Liver (tissue), 9 donors: Measurements from ENCODE around the gene CDH24. TPM values are rescaled to one million over a fixed set of nuclear protein-coding genes. Genes with fewer than 3 reads are reported as not detected.

Experiments
- DNase-seq: peaks from one replicate; pipeline ENCODE4 v3.0.0-alpha.2; 2017; ENCODE audit warnings: low spot score
- H3K27ac ChIP-seq, 2 donors: one replicate each; pipeline ENCODE4 v1.7.0; 2013; ENCODE audit warnings: inconsistent platforms in 2 of 2, low read length in 2 of 2, control low read depth in 1 of 2, low read depth in 1 of 2, mild to moderate bottlenecking in 1 of 2
- H3K27me3 ChIP-seq, 4 donors: one replicate each; pipeline versions ENCODE4 v1.6.1 to v1.7.0; 2013; ENCODE audit warnings: low read length in 3 of 4, inconsistent platforms in 1 of 4, mild to moderate bottlenecking in 1 of 4, moderate library complexity in 1 of 4; ENCODE audit not compliant: control insufficient read depth in 4 of 4, insufficient read depth in 4 of 4
- H3K36me3 ChIP-seq, 4 donors: one replicate each; pipeline versions ENCODE4 v1.6.1 to v1.7.0; 2013; ENCODE audit warnings: low read length in 3 of 4, mild to moderate bottlenecking in 3 of 4, low read depth in 1 of 4, moderate library complexity in 1 of 4; ENCODE audit not compliant: control insufficient read depth in 4 of 4, insufficient read depth in 3 of 4
- H3K4me1 ChIP-seq, 4 donors: one replicate each; pipeline versions ENCODE4 v1.6.1 to v1.7.0; 2013; ENCODE audit warnings: low read length in 3 of 4, mild to moderate bottlenecking in 3 of 4, moderate library complexity in 1 of 4; ENCODE audit not compliant: control insufficient read depth in 4 of 4, insufficient read depth in 4 of 4
- H3K4me3 ChIP-seq, 3 donors: one replicate each; pipeline versions ENCODE4 v1.6.1 to v1.7.0; 2013; ENCODE audit warnings: low read length in 3 of 3, control low read depth in 1 of 3, low read depth in 1 of 3, mild to moderate bottlenecking in 1 of 3
- H3K9ac ChIP-seq, 2 donors: one replicate each; pipeline ENCODE4 v1.7.0; 2013; ENCODE audit warnings: low read length in 2 of 2, mild to moderate bottlenecking in 2 of 2, moderate library complexity in 2 of 2, control low read depth in 1 of 2, low read depth in 1 of 2
- H3K9me3 ChIP-seq, 4 donors: one replicate each; pipeline versions ENCODE4 v1.6.1 to v1.7.0; 2013; ENCODE audit warnings: low read length in 3 of 4; ENCODE audit not compliant: control insufficient read depth in 4 of 4
- ATF3 ChIP-seq: IDR thresholded peaks from 2 replicates; pipeline ENCODE4 v1.6.1; 2016; ENCODE audit warnings: antibody characterized with exemption
- CTCF ChIP-seq: fragments of 150-350 bp; IDR thresholded peaks from 2 replicates; pipeline ENCODE4 v1.5.1; 2017; ENCODE audit warnings: improper control_type of control experiment, low read depth, low read length; ENCODE audit not compliant: missing input control
- EGR1 ChIP-seq, 2 donors: IDR thresholded peaks; 2 replicates each; pipeline ENCODE4 v1.6.1; 2016 to 2018; ENCODE audit warnings: antibody characterized with exemption in 2 of 2, low read depth in 2 of 2
- FOXA1 ChIP-seq: IDR thresholded peaks from 2 replicates; pipeline ENCODE4 v1.6.1; 2016; ENCODE audit warnings: antibody characterized with exemption
- FOXA2 ChIP-seq: IDR thresholded peaks from 2 replicates; pipeline ENCODE4 v1.6.1; 2016; ENCODE audit warnings: antibody characterized with exemption
- GABPA ChIP-seq, 2 donors: IDR thresholded peaks in 1 of 2; conservative IDR thresholded peaks in 1 of 2; 2 replicates each; pipeline ENCODE4 v1.6.1; 2016; ENCODE audit warnings: antibody characterized with exemption in 2 of 2, mild to moderate bottlenecking in 1 of 2, moderate library complexity in 1 of 2
- HNF4A ChIP-seq, 2 donors: conservative IDR thresholded peaks; 2 replicates each; pipeline ENCODE4 v1.6.1; 2016; ENCODE audit warnings: antibody characterized with exemption in 2 of 2, mild to moderate bottlenecking in 2 of 2
- HNF4G ChIP-seq: IDR thresholded peaks from 2 replicates; pipeline ENCODE4 v1.6.1; 2016; ENCODE audit warnings: antibody characterized with exemption
- JUND ChIP-seq, 2 donors: IDR thresholded peaks; 2 replicates each; pipeline ENCODE4 v1.6.1; 2016; ENCODE audit warnings: antibody characterized with exemption in 2 of 2
- MAX ChIP-seq: IDR thresholded peaks from 2 replicates; pipeline ENCODE4 v1.6.1; 2016; ENCODE audit warnings: antibody characterized with exemption
- RAD21 ChIP-seq, 2 donors: IDR thresholded peaks; 2 replicates each; pipeline ENCODE4 v1.6.1; 2016; ENCODE audit warnings: antibody characterized with exemption in 2 of 2, mild to moderate bottlenecking in 2 of 2
- REST ChIP-seq: IDR thresholded peaks from 2 replicates; pipeline ENCODE4 v1.6.1; 2016; ENCODE audit warnings: antibody characterized with exemption, mild to moderate bottlenecking
- RXRA ChIP-seq, 2 donors: IDR thresholded peaks; 2 replicates each; pipeline ENCODE4 v1.6.1; 2017 to 2018; ENCODE audit warnings: antibody characterized with exemption in 2 of 2, mild to moderate bottlenecking in 1 of 2
- TAF1 ChIP-seq: conservative IDR thresholded peaks from 2 replicates; pipeline ENCODE4 v1.6.1; 2016; ENCODE audit warnings: antibody characterized with exemption, mild to moderate bottlenecking
- YY1 ChIP-seq: IDR thresholded peaks from 2 replicates; pipeline ENCODE4 v1.6.1; 2016; ENCODE audit warnings: antibody characterized with exemption, mild to moderate bottlenecking
- ZBTB33 ChIP-seq: IDR thresholded peaks from 2 replicates; pipeline ENCODE4 v1.6.1; 2016; ENCODE audit warnings: antibody characterized with exemption
- WGBS: extraction: QIAGEN DNeasy Blood & Tissue Kit; methylation state at CpG from one replicate; pipeline ENCODE4 v1.1.7; 2013; 5-methylcytosine and 5-hydroxymethylcytosine counted together
- polyA plus RNA-seq, 2 donors: library from polyadenylated mRNA; stranded (reverse) in 1 of 2; unstranded in 1 of 2; fragments of 200-250 nt in 1 of 2; fragments of >200 nt in 1 of 2; fragmentation: Nextera tagmentation in 1 of 2; extraction: Ambion mirVana in 1 of 2; gene quantifications; one replicate each; pipeline versions ENCODE4 v1.2.1 to v1.2.3, GENCODE V29; 2013 to 2015
- total RNA-seq, 2 donors: library from RNA; depleted of rRNA; stranded (reverse); fragments of >200 nt; gene quantifications; one replicate each; pipeline ENCODE4 v1.2.3, GENCODE V29; 2014
- donor health status: healthy.
- donor health status: healthy.
- donor health status: healthy.
- donor health status: healthy.
- donor health status: healthy.

Gene CDH24
- total and polyA plus RNA-seq, 4 donors = 0.23 to 0.50 (median 0.38) TPM; not detected in 1

- Histone ChIP-seq H3K27me3 (no peaks in the 10 kb centered on the region), H3K9ac (no peak overlapping the region), H3K9me3 (no peaks in the 10 kb centered on the region), H3K27ac (no peak overlapping the region), H3K36me3 (peaks cover 8 to 76% (median 65%) of the 10 kb centered on the region in 4 donors), H3K4me3 (no peak overlapping the region), H3K4me1 (peaks cover 2 to 9% (median 6%) of the 10 kb centered on the region in 4 donors)
- no peak for TF ChIP-seq REST
- peak; percentile 57 to 67 for TF ChIP-seq RAD21 (IDR thresholded peaks at IDR 0.05)
- TF ChIP-seq TAF1 = no peak
- peak; percentile 21 for TF ChIP-seq YY1
- no peak for TF ChIP-seq HNF4G
- TF ChIP-seq JUND (IDR thresholded peaks at IDR 0.05) = no peak
- no peak for TF ChIP-seq EGR1 (IDR thresholded peaks at IDR 0.05; ENCODE audit: low read depth in 2 of 2)
- TF ChIP-seq CTCF = peak; percentile 44
- TF ChIP-seq HNF4A (conservative IDR thresholded peaks at IDR 0.05) = no peak
- TF ChIP-seq MAX = no peak
- TF ChIP-seq ATF3 = no peak
- no peak for TF ChIP-seq GABPA (IDR thresholded peaks at IDR 0.05 in 1 of 2, conservative IDR thresholded peaks at IDR 0.05 in 1 of 2)
- TF ChIP-seq FOXA2 = no peak
- TF ChIP-seq RXRA (IDR thresholded peaks at IDR 0.05) = no peak
- no peak for TF ChIP-seq ZBTB33
- TF ChIP-seq FOXA1 = no peak
- WGBS = 66% methylated on average over 5 of the region's 5 CpGs
- DNase-seq = no peak
These were observed 19.6 kb upstream of the CDH24 start for GRCh38 chr14:23076785-23077408.
